ENCODE results near the gene PCLAF.

PCLAF gene

DNA sequence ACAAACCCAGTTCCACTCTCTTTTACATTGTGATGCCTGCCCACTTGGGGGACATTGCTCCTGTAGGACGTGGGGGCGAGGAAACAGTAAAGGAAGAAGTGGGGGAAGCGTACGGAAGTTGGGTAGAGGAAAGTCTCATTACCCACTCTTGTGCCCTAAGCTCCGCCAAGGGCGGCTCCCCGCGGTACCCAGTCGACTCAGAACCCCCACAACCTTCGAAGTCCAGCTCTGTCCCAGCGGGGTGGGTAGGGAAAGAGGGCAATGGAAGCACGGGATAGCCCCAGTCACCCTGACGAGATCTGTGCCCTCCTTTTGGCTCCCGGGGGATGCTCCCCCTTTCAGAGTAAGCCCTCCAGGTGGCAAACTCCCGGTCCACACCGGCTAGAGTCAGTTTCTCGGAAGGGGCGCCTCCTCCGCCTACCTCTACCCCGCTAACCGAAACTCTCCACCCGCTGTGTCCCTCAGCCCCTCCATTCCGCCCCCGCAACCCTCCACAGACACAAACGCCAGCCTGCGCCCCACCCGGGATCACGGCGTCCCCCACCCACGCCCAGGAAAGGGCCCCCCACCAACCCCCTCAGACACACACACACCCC lies 25.8 kb downstream of the PCLAF start:
- Histone ChIP-seq H3K36me3 (ENCODE audit: control insufficient read depth, low read length) (peaks cover 5% of the 10 kb centered on the region; the same call in 1 of the 2 replicates), H3K9me2 (replicated peaks; ENCODE audit: control insufficient read depth, low read length) (no peaks in the 10 kb centered on the region), H3K4me1 (ENCODE audit: control insufficient read depth, low read length) (peaks cover 16% of the 10 kb centered on the region), H3K4me2 (ENCODE audit: low read length) (peak overlapping the region; percentile 77), H3K79me2 (ENCODE audit: control insufficient read depth, low read length) (peaks cover 36% of the 10 kb centered on the region), H4K20me1 (ENCODE audit: control insufficient read depth, insufficient read depth, low read depth, low read length) (no peaks in the 10 kb centered on the region), H3F3A (ENCODE audit: control insufficient read depth, insufficient read depth) (peaks cover 34% of the 10 kb centered on the region), H3K9me3 (ENCODE audit: control insufficient read depth, insufficient read depth, low read length) (no peaks in the 10 kb centered on the region), H3K27me3 (ENCODE audit: control insufficient read depth, low read length) (no peaks in the 10 kb centered on the region), H3K4me3 (ENCODE audit: low read length) (peak overlapping the region; percentile 90), H3K27ac (ENCODE audit: low read depth, low read length) (peak overlapping the region; percentile 33)
- TF ChIP-seq EZH2phosphoT487 (IDR thresholded peaks at IDR 0.05; ENCODE audit: borderline replicate concordance, low read length), result no peak
- TF ChIP-seq CTCF (IDR thresholded peaks at IDR 0.05; ENCODE audit: low read depth, low read length, poor library complexity, severe bottlenecking), result peak; percentile 8

DNA sequence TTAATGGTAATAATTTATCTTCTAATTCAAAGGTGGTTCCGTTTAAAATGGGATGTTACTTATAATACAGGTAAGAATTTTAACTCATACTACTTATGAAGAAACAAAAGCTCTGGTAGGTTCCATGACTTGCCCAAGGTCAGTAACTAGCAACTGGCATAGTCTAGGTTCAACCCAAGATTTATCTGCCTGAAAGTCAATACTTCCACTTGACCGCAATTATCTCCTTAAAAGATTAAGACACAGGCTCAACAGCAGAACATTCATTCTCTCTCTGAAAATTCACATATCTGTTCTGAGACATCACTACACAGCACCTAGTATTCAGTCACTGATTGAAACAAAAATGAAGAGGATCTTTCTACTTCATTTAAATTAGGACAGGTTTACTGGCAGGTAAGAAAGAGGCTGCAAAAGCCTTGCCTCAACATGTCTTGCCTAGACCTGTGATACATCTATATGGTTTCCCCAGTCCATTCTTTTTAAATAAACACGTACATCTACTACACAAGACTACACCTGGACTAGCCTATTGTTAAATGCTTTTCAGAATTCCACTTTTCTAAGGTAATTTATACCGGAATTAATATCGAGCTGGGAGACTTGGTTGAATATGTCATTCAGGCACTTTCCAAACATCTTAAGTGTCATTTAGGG lies 26.4 kb downstream of the PCLAF start:
- H3K4me2 ChIP-seq (ENCODE audit: low read length), result peak overlapping the region; percentile 77
- H3K36me3 ChIP-seq (ENCODE audit: control insufficient read depth, low read length), result peaks cover 5% of the 10 kb centered on the region; the same call in 1 of the 2 replicates
- H3K4me1 ChIP-seq (ENCODE audit: control insufficient read depth, low read length), result peaks cover 16% of the 10 kb centered on the region
- peaks cover 36% of the 10 kb centered on the region for H3K79me2 ChIP-seq (ENCODE audit: control insufficient read depth, low read length)
- H3K9me3 ChIP-seq (ENCODE audit: control insufficient read depth, insufficient read depth, low read length), result no peaks in the 10 kb centered on the region
- no peak overlapping the region for H3K27ac ChIP-seq (ENCODE audit: low read depth, low read length)
- H4K20me1 ChIP-seq (ENCODE audit: control insufficient read depth, insufficient read depth, low read depth, low read length), result no peaks in the 10 kb centered on the region
- H3K27me3 ChIP-seq (ENCODE audit: control insufficient read depth, low read length), result no peaks in the 10 kb centered on the region
- peaks cover 31% of the 10 kb centered on the region for H3F3A ChIP-seq (ENCODE audit: control insufficient read depth, insufficient read depth)
- no peaks in the 10 kb centered on the region for H3K9me2 ChIP-seq (replicated peaks; ENCODE audit: control insufficient read depth, low read length)
- TF ChIP-seq EZH2phosphoT487 (IDR thresholded peaks at IDR 0.05; ENCODE audit: borderline replicate concordance, low read length), result no peak
- peak overlapping the region; percentile 90 for H3K4me3 ChIP-seq (ENCODE audit: low read length)

DNA sequence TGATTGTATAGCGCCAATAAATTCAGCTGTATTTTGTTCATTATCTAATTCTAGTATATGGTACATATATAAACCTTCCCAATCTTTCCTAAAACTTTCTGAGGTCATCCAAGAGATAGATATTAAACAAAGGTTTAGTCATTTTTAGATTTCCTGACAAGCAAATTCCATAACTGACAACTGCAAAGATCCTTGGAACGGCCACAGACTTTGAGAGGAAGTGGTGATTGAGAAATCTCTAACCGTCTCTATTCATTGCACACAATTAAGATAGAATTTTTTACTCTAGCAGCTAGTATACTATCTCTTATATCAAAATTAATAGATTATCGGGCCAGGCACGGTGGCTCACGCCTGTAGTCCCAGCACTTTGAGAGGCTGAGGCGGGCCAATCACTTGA lies 30.0 kb downstream of the PCLAF start:
- H3K27ac ChIP-seq (ENCODE audit: low read depth, low read length), result no peak overlapping the region
- TF ChIP-seq EZH2phosphoT487 (IDR thresholded peaks at IDR 0.05; ENCODE audit: borderline replicate concordance, low read length) (no peak), CTCF (IDR thresholded peaks at IDR 0.05; ENCODE audit: low read depth, low read length, poor library complexity, severe bottlenecking) (no peak)
- H3K4me2 ChIP-seq (ENCODE audit: low read length), result no peak overlapping the region
- peaks cover 11% of the 10 kb centered on the region for H3K4me1 ChIP-seq (ENCODE audit: control insufficient read depth, low read length)
- H3K4me3 ChIP-seq (ENCODE audit: low read length), result no peak overlapping the region
- no peaks in the 10 kb centered on the region for H3K36me3 ChIP-seq (ENCODE audit: control insufficient read depth, low read length)
- no peaks in the 10 kb centered on the region for H3K27me3 ChIP-seq (ENCODE audit: control insufficient read depth, low read length)
- peaks cover 47% of the 10 kb centered on the region for H3K79me2 ChIP-seq (ENCODE audit: control insufficient read depth, low read length)
- H3K9me2 ChIP-seq (replicated peaks; ENCODE audit: control insufficient read depth, low read length), result no peaks in the 10 kb centered on the region
- no peaks in the 10 kb centered on the region for H3K9me3 ChIP-seq (ENCODE audit: control insufficient read depth, insufficient read depth, low read length)
- H4K20me1 ChIP-seq (ENCODE audit: control insufficient read depth, insufficient read depth, low read depth, low read length), result no peaks in the 10 kb centered on the region
- H3F3A ChIP-seq (ENCODE audit: control insufficient read depth, insufficient read depth), result peaks cover 3% of the 10 kb centered on the region

- Histone ChIP-seq H3K27ac (ENCODE audit: low read depth, low read length) (no peak overlapping the region), H4K20me1 (ENCODE audit: control insufficient read depth, insufficient read depth, low read depth, low read length) (no peaks in the 10 kb centered on the region), H3K9me2 (replicated peaks; ENCODE audit: control insufficient read depth, low read length) (no peaks in the 10 kb centered on the region), H3K79me2 (ENCODE audit: control insufficient read depth, low read length) (peaks cover 43% of the 10 kb centered on the region), H3K36me3 (ENCODE audit: control insufficient read depth, low read length) (no peaks in the 10 kb centered on the region), H3K4me2 (ENCODE audit: low read length) (no peak overlapping the region), H3F3A (ENCODE audit: control insufficient read depth, insufficient read depth) (0 out of 2 replicates have a peak, but pooled peaks cover 3% of the 10 kb centered on the region), H3K27me3 (ENCODE audit: control insufficient read depth, low read length) (no peaks in the 10 kb centered on the region), H3K4me1 (ENCODE audit: control insufficient read depth, low read length) (peaks cover 5% of the 10 kb centered on the region), H3K9me3 (ENCODE audit: control insufficient read depth, insufficient read depth, low read length) (no peaks in the 10 kb centered on the region), H3K4me3 (ENCODE audit: low read length) (no peak overlapping the region)
- TF ChIP-seq CTCF (IDR thresholded peaks at IDR 0.05; ENCODE audit: low read depth, low read length, poor library complexity, severe bottlenecking) (no peak), EZH2phosphoT487 (IDR thresholded peaks at IDR 0.05; ENCODE audit: borderline replicate concordance, low read length) (no peak)
Measured at GRCh38 chr15:64349375-64349774, 31.9 kb downstream of the PCLAF start.
